HCT116 (cell line): Measurements from ENCODE around the gene COMMD1.

Experiments used
- CEBPB ChIP-seq: IDR thresholded peaks from 2 replicates; pipeline ENCODE4 v1.6.1; 2012; ENCODE audit warnings: low read depth
- EZH2 ChIP-seq: fragments of 200-600 bp; sonication (generic); IDR thresholded peaks from 2 replicates; pipeline ENCODE4 v1.6.1; 2017; ENCODE audit warnings: antibody characterized with exemption, mixed run types
- POLR2A ChIP-seq: IDR thresholded peaks from 2 replicates; pipeline ENCODE4 v1.7.0; 2011; ENCODE audit warnings: borderline replicate concordance; ENCODE audit not compliant: insufficient read depth, insufficient read length; ENCODE audit errors: extremely low read depth
- POLR2AphosphoS5 ChIP-seq: IDR thresholded peaks from 2 replicates; pipeline ENCODE4 v1.6.1; 2011; ENCODE audit warnings: mild to moderate bottlenecking, low read depth, low read length, moderate library complexity
- SRF ChIP-seq: IDR thresholded peaks from 2 replicates; pipeline ENCODE4 v1.6.1; 2012; ENCODE audit warnings: low read depth
- TCF7L2 ChIP-seq: IDR thresholded peaks from 2 replicates; pipeline ENCODE4 v1.7.0; 2011; ENCODE audit warnings: borderline replicate concordance, inconsistent platforms; ENCODE audit not compliant: insufficient read depth, insufficient read length; ENCODE audit errors: extremely low read depth
- ZFX ChIP-seq: fragments of 450-650 bp; IDR thresholded peaks from 2 replicates; pipeline ENCODE4 v1.6.1; 2017
- TF ChIP-seq, protein P1 (sequence below), 3 experiments: fragments of 200-600 bp in 1 of 3; sonication (generic) in 1 of 3; IDR thresholded peaks in 2 of 3; conservative IDR thresholded peaks in 1 of 3; 2 replicates each; pipeline ENCODE4 v1.5.1; 2012 to 2017; ENCODE audit warnings: low read depth in 2 of 3, low read length in 2 of 3, antibody characterized with exemption in 1 of 3, borderline replicate concordance in 1 of 3, control low read depth in 1 of 3, mild to moderate bottlenecking in 1 of 3, mixed read lengths in 1 of 3, mixed run types in 1 of 3, moderate library complexity in 1 of 3; ENCODE audit not compliant: insufficient read depth in 1 of 3
- TF ChIP-seq, protein P2 (sequence below): IDR thresholded peaks from 2 replicates; pipeline ENCODE4 v1.6.1; 2012

DNA sequence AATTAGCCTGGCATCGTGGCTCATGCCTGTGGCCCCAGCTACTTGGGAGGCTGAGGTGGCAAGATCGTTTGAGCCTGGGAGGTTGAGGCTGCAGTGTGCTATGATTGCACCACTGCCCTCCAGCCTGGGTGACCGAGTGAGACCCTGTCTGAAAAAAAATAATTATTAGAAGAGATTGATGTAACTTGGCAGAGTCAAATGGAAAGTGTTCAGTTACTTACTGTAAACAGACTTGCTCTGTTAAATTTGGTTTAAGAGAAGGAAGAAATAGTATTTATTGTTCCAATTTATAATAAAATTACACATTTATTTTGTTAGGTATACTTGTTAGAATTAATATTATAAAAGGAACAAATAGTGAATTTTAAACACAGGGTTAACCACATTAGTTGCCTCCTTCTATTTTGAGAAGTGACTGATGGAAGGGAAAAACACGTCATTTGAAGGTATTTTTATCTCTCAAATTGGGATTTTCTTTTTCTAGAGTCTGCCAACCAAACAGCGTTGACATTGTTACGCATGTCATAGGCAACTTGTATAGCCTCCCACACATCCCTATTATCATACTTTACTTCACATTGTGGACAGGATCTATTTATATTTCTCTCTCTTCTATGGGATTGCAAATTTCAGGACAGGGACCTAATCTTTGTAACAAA lies 171.6 kb downstream of the COMMD1 start:
- TF ChIP-seq TCF7L2 (no peak), SRF (no peak), CEBPB (no peak), EZH2 (no peak), POLR2A (no peak), POLR2AphosphoS5 (no peak), ZFX (no peak)
- TF ChIP-seq, protein P1, sequence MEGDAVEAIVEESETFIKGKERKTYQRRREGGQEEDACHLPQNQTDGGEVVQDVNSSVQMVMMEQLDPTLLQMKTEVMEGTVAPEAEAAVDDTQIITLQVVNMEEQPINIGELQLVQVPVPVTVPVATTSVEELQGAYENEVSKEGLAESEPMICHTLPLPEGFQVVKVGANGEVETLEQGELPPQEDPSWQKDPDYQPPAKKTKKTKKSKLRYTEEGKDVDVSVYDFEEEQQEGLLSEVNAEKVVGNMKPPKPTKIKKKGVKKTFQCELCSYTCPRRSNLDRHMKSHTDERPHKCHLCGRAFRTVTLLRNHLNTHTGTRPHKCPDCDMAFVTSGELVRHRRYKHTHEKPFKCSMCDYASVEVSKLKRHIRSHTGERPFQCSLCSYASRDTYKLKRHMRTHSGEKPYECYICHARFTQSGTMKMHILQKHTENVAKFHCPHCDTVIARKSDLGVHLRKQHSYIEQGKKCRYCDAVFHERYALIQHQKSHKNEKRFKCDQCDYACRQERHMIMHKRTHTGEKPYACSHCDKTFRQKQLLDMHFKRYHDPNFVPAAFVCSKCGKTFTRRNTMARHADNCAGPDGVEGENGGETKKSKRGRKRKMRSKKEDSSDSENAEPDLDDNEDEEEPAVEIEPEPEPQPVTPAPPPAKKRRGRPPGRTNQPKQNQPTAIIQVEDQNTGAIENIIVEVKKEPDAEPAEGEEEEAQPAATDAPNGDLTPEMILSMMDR (IDR thresholded peaks at IDR 0.05 in 2 of 3, conservative IDR thresholded peaks at IDR 0.05 in 1 of 3; ENCODE audit: borderline replicate concordance in 1 of 3, insufficient read depth in 1 of 3, low read depth in 2 of 3, low read length in 2 of 3) = no peak
- TF ChIP-seq, protein P2, sequence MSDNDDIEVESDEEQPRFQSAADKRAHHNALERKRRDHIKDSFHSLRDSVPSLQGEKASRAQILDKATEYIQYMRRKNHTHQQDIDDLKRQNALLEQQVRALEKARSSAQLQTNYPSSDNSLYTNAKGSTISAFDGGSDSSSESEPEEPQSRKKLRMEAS = no peak
